AG04449 (cell line): ENCODE data around the gene TXLNA.

Experiments
- CTCF ChIA-PET: fragments of 350-600 bp; formaldehyde crosslinking; extraction: SDS; loops from one replicate; lab custom pipeline; 2021; ENCODE audit warnings: antibody characterized with exemption; lab: Yijun Ruan, JAX
- POLR2A ChIA-PET: fragments of 400-600, 350-600 bp; formaldehyde crosslinking; extraction: SDS; loops from one replicate; lab custom pipeline; 2020; ENCODE audit warnings: antibody characterized with exemption, inconsistent platforms; lab: Yijun Ruan, JAX
- DNase-seq: peaks from one replicate; pipeline ENCODE4 v3.0.0-alpha.2; 2010; ENCODE audit warnings: low read depth, low spot score
- H3K4me3 ChIP-seq: 2 replicates; pipeline ENCODE4 v1.5.1; 2011; ENCODE audit warnings: low read depth, mild to moderate bottlenecking, control low read depth, low read length
- CTCF ChIP-seq: IDR thresholded peaks from one replicate; pipeline ENCODE4 v1.5.1; 2011; ENCODE audit warnings: mild to moderate bottlenecking, moderate library complexity, low read length, control low read depth, inconsistent platforms; ENCODE audit not compliant: insufficient read depth; ENCODE audit errors: missing control alignments

Gene TXLNA

GRCh38 chr1:32240140-32240951 is 60.9 kb downstream of the TXLNA start:
- ChIA-PET POLR2A (interaction anchor here (0.8 to 2.7 kb wide), 2 partner anchors 13 to 96 kb away, joined by 3 to 17 read pairs; partner anchors contain the start of gene MARCKSL1), CTCF (interaction anchor here (0.9 to 5.8 kb wide), 10 partner anchors 10 to 78 kb away, joined by 3 to 47 read pairs (median 4); partner anchors contain the start of gene LCK)
- peak overlapping the region; percentile 67 for H3K4me3 ChIP-seq
- DNase-seq: no peak
- TF ChIP-seq CTCF: peak; percentile 37

GRCh38 chr1:32241001-32241763 is 61.7 kb downstream of the TXLNA start:
- POLR2A ChIA-PET: interaction anchor here (0.8 to 2.7 kb wide), 3 partner anchors 13 to 95 kb away, joined by 3 to 17 read pairs (median 3); partner anchors contain the start of gene MARCKSL1
- TF ChIP-seq CTCF: no peak
- CTCF ChIA-PET: interaction anchor here (1.1 to 5.8 kb wide), 9 partner anchors 9 to 77 kb away, joined by 3 to 47 read pairs (median 5); partner anchors contain the start of gene LCK
- peak overlapping the region; percentile 67 for H3K4me3 ChIP-seq
- no peak for DNase-seq

- no peak overlapping the region for H3K4me3 ChIP-seq
- CTCF ChIA-PET: interaction anchor here (0.9 to 1.2 kb wide), 3 partner anchors 27 to 75 kb away, joined by 3 to 6 read pairs (median 3); no protein-coding TSS in a partner anchor
- no peak for TF ChIP-seq CTCF
- DNase-seq: no peak
- POLR2A ChIA-PET: interaction anchor here (0.6 to 2.7 kb wide), 3 partner anchors 10 to 137 kb away, joined by 3 to 17 read pairs (median 3); partner anchors contain the start of gene MARCKSL1
These were observed 62.9 kb downstream of the TXLNA start for GRCh38 chr1:32242341-32242851.

GRCh38 chr1:32246888-32247273 is 67.4 kb downstream of the TXLNA start, which contains the start of gene FAM167B:
Gene FAM167B (plus strand): TSS chr1:32247222. CDS start chr1:32247422, 200 bp downstream.
- POLR2A ChIA-PET: interaction anchor here (0.7 to 1.7 kb wide), 4 partner anchors 11 to 254 kb away, joined by 4 to 6 read pairs (median 4); partner anchors contain the start of gene MARCKSL1
- TF ChIP-seq CTCF: no peak
- no peak within 1 kb of the TSS for H3K4me3 ChIP-seq
- CTCF ChIA-PET: interaction anchor here (0.8 to 3.8 kb wide), 10 partner anchors 10 to 58 kb away, joined by 3 to 39 read pairs (median 8); no protein-coding TSS in a partner anchor
- DNase-seq: peak; percentile 49

- DNase-seq: no peak
- no peak for TF ChIP-seq CTCF
- H3K4me3 ChIP-seq: no peak overlapping the region
- POLR2A ChIA-PET: interaction anchor here (1.0 to 1.7 kb wide), 3 partner anchors 11 to 89 kb away, joined by 4 to 6 read pairs (median 5); partner anchors contain the start of gene MARCKSL1
- CTCF ChIA-PET: interaction anchor here (0.8 to 5.1 kb wide), 14 partner anchors 8 to 57 kb away, joined by 3 to 47 read pairs (median 8); partner anchors contain the start of gene CCDC28B
These were observed 68.0 kb downstream of the TXLNA start for GRCh38 chr1:32247452-32247851.
